Calu3 (cell line): Measurements from ENCODE around the gene ARFIP1. TPM values are rescaled to one million over a fixed set of nuclear protein-coding genes. Genes with fewer than 3 reads are reported as not detected.

Experiments
- BruUV-seq: library from RNA; stranded (reverse); fragments of 400-500 nt; replicated peaks from 2 replicates; lab custom pipeline; 2021; lab: Mats Ljungman, UMichigan
- CTCF ChIA-PET: fragments of 300-600 bp; sonication (Branson Sonifier 250); formaldehyde crosslinking; loops from one replicate; lab custom pipeline; 2022; ENCODE audit warnings: antibody characterized with exemption; lab: Charles Lee
- DNase-seq: peaks from one replicate; pipeline ENCODE4 v3.0.0; 2022
- H3K27ac Mint-ChIP-seq: one replicate; pipeline ENCODE4 v1.8.0; 2022; ENCODE audit warnings: mixed read lengths; ENCODE audit not compliant: unreplicated experiment
- H3K27me3 Mint-ChIP-seq: one replicate; pipeline ENCODE4 v1.8.0; 2022; ENCODE audit warnings: mixed read lengths; ENCODE audit not compliant: unreplicated experiment
- H3K36me3 Mint-ChIP-seq: one replicate; pipeline ENCODE4 v1.8.0; 2022; ENCODE audit warnings: mild to moderate bottlenecking, moderate library complexity, mixed read lengths; ENCODE audit not compliant: insufficient read depth, unreplicated experiment
- H3K4me1 Mint-ChIP-seq: one replicate; pipeline ENCODE4 v1.8.0; 2022; ENCODE audit warnings: mild to moderate bottlenecking, low read depth, mixed read lengths; ENCODE audit not compliant: unreplicated experiment
- H3K4me3 Mint-ChIP-seq: one replicate; pipeline ENCODE4 v1.8.0; 2022; ENCODE audit warnings: mild to moderate bottlenecking, low read depth, moderate library complexity, mixed read lengths; ENCODE audit not compliant: unreplicated experiment
- H3K9me3 Mint-ChIP-seq: one replicate; pipeline ENCODE4 v1.8.0; 2022; ENCODE audit warnings: low read depth, mixed read lengths; ENCODE audit not compliant: unreplicated experiment
- CTCF ChIP-seq: fragments of 200-600 bp; IDR thresholded peaks from one replicate; pipeline ENCODE4 v1.8.0; 2022; ENCODE audit warnings: antibody characterized with exemption; ENCODE audit not compliant: unreplicated experiment
- intact Hi-C: fragments of 100-400 bp; cut with micrococcal nuclease; formaldehyde crosslinking; loops from one replicate; pipeline ENCODE4 v1.10.0; 2022; ENCODE audit not compliant: unreplicated experiment
- total RNA-seq: library from RNA; stranded (reverse); gene quantifications from 2 replicates; pipeline ENCODE4 v1.2.3, GENCODE V29; 2022

The ARFIP1 gene
- total RNA-seq, 1 experiment from 2014 or later = 35.5 TPM

DNA sequence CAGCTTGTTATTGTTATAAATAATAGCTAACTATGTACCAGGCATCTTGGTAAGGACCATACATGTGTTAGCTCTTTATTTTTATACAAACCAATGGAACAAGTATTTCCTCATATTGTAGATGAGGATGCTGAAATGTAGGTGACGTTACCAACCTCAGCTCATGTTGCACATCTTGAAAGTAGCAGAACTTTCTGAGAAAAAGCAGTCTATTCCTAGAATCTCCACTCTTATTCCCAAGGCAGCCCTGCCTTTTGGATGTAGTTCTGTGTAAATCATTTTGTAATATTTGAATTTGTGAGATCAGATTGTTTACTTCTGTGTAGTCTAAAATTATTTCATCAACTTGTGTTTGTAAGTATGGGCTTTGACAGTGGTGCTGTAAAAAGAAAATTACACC lies 161.7 kb downstream of the ARFIP1 start:
- Mint-ChIP-seq H3K9me3 (no peaks in the 10 kb centered on the region), H3K4me1 (peaks cover 9% of the 10 kb centered on the region), H3K4me3 (no peak overlapping the region), H3K27me3 (no peaks in the 10 kb centered on the region), H3K27ac (no peak overlapping the region), H3K36me3 (peaks cover 14% of the 10 kb centered on the region)
- intact Hi-C loops = no loop called here
- TF ChIP-seq CTCF = no peak
- CTCF ChIA-PET = no interaction called here
- DNase-seq = no peak
- no TSS peak for BruUV-seq

- Mint-ChIP-seq H3K9me3 (no peaks in the 10 kb centered on the region), H3K27ac (no peak overlapping the region), H3K27me3 (no peaks in the 10 kb centered on the region), H3K36me3 (peaks cover 13% of the 10 kb centered on the region), H3K4me1 (peaks cover 9% of the 10 kb centered on the region), H3K4me3 (no peak overlapping the region)
- no peak for DNase-seq
- BruUV-seq = no TSS peak
- CTCF ChIA-PET = no interaction called here
- intact Hi-C loops = no loop called here
- no peak for TF ChIP-seq CTCF
These were observed 162.6 kb downstream of the ARFIP1 start for GRCh38 chr4:152942346-152942745.

DNA sequence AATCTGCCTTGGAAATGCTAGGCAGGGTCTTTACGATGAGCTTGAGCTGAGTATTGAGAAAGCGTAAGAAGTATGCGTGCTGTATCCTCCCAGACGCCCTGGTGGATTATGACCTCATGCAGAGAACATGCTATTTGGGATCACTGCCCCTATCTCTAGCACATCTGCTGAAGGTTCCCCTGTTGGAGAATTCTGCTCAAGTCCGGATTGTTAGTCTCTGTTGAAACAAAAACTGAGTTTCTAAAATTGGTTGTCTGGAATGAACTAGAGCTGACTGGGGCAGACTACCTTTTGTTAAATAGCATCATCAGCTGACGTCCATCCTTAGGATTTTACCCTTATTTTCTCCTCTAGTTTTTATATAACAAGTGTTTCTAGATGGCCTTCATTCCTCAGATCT lies 163.9 kb downstream of the ARFIP1 start:
- BruUV-seq = no TSS peak
- H3K27me3 Mint-ChIP-seq = no peaks in the 10 kb centered on the region
- H3K4me3 Mint-ChIP-seq = no peak overlapping the region
- intact Hi-C loops = no loop called here
- peaks cover 2% of the 10 kb centered on the region for H3K4me1 Mint-ChIP-seq
- no peaks in the 10 kb centered on the region for H3K9me3 Mint-ChIP-seq
- no peak overlapping the region for H3K27ac Mint-ChIP-seq
- CTCF ChIA-PET = no interaction called here
- peaks cover 3% of the 10 kb centered on the region for H3K36me3 Mint-ChIP-seq
- TF ChIP-seq CTCF = no peak
- DNase-seq = no peak

- CTCF ChIA-PET = no interaction called here
- no peaks in the 10 kb centered on the region for H3K4me1 Mint-ChIP-seq
- no peak overlapping the region for H3K27ac Mint-ChIP-seq
- BruUV-seq = no TSS peak
- H3K9me3 Mint-ChIP-seq = no peaks in the 10 kb centered on the region
- no peak overlapping the region for H3K4me3 Mint-ChIP-seq
- H3K27me3 Mint-ChIP-seq = no peaks in the 10 kb centered on the region
- intact Hi-C loops = no loop called here
- H3K36me3 Mint-ChIP-seq = peaks cover 3% of the 10 kb centered on the region
- no peak for DNase-seq
- no peak for TF ChIP-seq CTCF
These were observed 165.0 kb downstream of the ARFIP1 start for GRCh38 chr4:152944666-152945320.
